D721Med (cell line): ENCODE measurements around the gene PPP1R27.

ENCODE experiments used
- DNase-seq: peaks from one replicate; pipeline ENCODE4 v3.0.0; 2011; ENCODE audit warnings: low spot score; ENCODE audit not compliant: insufficient read length
- FAIRE-seq: peaks from 2 replicates; lab custom pipeline; 2011; peaks lifted over from hg19 to GRCh38; lab: Jason Lieb, UNC
- TF ChIP-seq, protein P1 (sequence below): IDR thresholded peaks from 2 replicates; pipeline ENCODE4 v1.5.1; 2012; ENCODE audit warnings: mild to moderate bottlenecking, control low read depth; ENCODE audit not compliant: insufficient read depth; ENCODE audit errors: missing control alignments

PPP1R27 gene

GRCh38 chr17:81802048-81802758, 32.6 kb downstream of the PPP1R27 start:
- TF ChIP-seq, protein P1, sequence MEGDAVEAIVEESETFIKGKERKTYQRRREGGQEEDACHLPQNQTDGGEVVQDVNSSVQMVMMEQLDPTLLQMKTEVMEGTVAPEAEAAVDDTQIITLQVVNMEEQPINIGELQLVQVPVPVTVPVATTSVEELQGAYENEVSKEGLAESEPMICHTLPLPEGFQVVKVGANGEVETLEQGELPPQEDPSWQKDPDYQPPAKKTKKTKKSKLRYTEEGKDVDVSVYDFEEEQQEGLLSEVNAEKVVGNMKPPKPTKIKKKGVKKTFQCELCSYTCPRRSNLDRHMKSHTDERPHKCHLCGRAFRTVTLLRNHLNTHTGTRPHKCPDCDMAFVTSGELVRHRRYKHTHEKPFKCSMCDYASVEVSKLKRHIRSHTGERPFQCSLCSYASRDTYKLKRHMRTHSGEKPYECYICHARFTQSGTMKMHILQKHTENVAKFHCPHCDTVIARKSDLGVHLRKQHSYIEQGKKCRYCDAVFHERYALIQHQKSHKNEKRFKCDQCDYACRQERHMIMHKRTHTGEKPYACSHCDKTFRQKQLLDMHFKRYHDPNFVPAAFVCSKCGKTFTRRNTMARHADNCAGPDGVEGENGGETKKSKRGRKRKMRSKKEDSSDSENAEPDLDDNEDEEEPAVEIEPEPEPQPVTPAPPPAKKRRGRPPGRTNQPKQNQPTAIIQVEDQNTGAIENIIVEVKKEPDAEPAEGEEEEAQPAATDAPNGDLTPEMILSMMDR = no peak
- DNase-seq = no peak
- no peak for FAIRE-seq

DNA sequence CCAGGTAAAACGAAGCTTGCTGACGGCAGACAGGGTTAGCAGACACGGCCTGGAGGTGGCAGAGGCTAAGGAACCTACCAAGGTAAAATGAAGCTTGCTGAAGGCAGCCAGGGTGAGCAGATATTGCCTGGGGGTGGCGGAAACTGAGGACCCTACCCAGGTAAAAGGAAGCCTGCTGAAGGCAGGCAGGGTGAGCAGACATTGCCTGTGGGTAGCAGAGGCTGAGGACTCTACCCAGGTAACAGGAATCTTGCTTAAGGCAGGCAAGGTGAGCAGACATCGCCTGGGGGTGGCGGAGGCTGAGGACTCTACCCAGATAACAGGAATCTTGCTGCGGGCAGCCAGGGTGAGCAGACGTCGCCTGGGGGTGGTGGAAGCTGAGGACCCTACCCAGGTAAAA, 33.5 kb downstream of the PPP1R27 start:
- DNase-seq (no peak), FAIRE-seq (no peak)
- TF ChIP-seq, protein P1 = no peak

DNA sequence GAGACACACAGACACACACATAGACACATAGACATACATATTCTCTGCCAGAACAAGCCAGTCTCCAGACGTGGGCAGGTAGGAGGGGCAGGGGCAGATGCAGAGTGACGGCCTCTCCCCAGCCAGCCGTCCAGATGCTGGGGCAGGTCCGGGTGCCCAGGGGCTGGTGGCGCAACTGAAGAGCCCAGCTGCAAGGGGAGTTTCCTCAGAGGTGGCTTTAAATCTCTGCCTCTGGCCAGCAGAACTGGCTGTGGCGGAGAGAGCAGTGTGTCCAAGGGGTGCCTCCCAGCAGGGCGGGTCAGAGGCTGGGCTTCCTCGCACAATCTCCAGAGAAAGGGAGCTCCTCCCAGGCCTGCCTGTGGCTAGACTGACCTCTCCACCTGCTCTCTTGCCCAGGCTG, 40.3 kb downstream of the PPP1R27 start:
- DNase-seq (no peak), FAIRE-seq (no peak)

GRCh38 chr17:81794074-81794476, 40.8 kb downstream of the PPP1R27 start:
- no peak for FAIRE-seq
- TF ChIP-seq, protein P1 = no peak
- no peak for DNase-seq

More for the DNA sequence above, 40.3 kb downstream of the PPP1R27 start:
- TF ChIP-seq, protein P1 = no peak

DNA sequence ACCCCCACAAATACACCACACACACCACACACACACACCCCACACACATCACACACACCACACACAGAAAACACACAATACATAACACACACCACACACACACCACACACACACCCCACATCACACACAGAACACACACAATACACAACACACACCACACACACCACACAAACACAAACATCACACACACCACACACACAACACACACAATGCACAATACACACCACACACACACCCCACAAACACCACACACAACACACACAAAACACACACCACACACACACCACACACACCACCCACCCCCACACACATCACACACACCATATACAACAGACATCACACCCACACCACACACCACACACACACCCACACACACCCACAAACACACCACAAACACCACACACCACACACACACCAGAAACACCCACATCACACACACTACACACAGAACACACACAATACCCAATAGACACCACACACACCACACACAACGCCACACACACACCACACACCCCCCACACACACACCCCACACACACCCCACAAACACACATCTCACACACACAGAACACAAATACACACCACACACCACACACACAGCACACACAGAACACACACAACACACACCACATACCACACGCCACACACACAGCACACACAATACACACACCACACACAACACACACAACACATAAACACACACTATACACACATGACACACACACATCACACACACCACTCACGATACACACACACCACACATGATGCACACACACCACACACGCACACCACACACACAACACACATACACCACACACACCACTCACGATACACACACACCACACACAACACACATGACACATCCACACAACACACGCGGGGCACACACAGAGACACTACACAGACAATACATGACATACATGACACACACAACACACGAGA, 41.9 kb downstream of the PPP1R27 start:
- FAIRE-seq = no peak
- TF ChIP-seq, protein P1 = no peak
- no peak for DNase-seq
